Thyroid gland (tissue), 4 donors: ENCODE results near the gene CCL17.

ENCODE experiments used
- POLR2A ChIP-seq, 2 donors: fragments of 450-650 bp; IDR thresholded peaks; one replicate each; pipeline ENCODE4 v1.6.1; 2017; ENCODE audit warnings: antibody characterized with exemption in 2 of 2, mild to moderate bottlenecking in 2 of 2, moderate library complexity in 1 of 2
- TF ChIP-seq, protein P1 (sequence below), 6 experiments: fragments of 200-600 bp in 3 of 6; fragments of 450-650 bp in 3 of 6; sonication (generic) in 3 of 6; IDR thresholded peaks; one replicate each; pipeline ENCODE4 v1.5.1; 2016 to 2019; ENCODE audit warnings: antibody characterized with exemption in 6 of 6, mild to moderate bottlenecking in 2 of 6, inconsistent platforms in 1 of 6, moderate library complexity in 1 of 6

DNA sequence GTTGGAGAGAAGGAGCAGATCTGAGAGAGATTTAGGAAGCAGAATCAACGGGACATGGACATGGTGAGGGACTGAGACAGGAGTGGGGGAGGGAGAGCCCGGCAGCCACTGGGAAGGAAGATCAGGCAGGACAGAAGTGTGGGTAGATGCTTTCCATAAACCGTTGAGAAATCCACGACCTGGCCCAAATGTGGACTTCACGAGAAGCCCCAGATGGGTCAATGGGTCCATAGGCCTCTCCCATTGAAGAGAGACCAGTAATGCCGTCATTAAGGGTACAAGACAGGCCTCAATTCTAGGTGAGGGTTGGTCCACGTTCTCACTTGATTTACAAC, 46.5 kb upstream of the CCL17 start:
- TF ChIP-seq, protein P1, sequence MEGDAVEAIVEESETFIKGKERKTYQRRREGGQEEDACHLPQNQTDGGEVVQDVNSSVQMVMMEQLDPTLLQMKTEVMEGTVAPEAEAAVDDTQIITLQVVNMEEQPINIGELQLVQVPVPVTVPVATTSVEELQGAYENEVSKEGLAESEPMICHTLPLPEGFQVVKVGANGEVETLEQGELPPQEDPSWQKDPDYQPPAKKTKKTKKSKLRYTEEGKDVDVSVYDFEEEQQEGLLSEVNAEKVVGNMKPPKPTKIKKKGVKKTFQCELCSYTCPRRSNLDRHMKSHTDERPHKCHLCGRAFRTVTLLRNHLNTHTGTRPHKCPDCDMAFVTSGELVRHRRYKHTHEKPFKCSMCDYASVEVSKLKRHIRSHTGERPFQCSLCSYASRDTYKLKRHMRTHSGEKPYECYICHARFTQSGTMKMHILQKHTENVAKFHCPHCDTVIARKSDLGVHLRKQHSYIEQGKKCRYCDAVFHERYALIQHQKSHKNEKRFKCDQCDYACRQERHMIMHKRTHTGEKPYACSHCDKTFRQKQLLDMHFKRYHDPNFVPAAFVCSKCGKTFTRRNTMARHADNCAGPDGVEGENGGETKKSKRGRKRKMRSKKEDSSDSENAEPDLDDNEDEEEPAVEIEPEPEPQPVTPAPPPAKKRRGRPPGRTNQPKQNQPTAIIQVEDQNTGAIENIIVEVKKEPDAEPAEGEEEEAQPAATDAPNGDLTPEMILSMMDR (IDR thresholded peaks at IDR 0.05) = no peak
- no peak for TF ChIP-seq POLR2A (IDR thresholded peaks at IDR 0.05)
